Activated CD8-positive, alpha-beta memory T cell treated with anti-CD3 and anti-CD28 coated beads, Interleukin-2, amount 50 U/mL, for 1 hour (primary cell): Measurements from ENCODE around the gene ARHGAP15.

ENCODE experiments used
- DNase-seq: peaks from one replicate; pipeline ENCODE4 v3.0.0-alpha.2; 2020; ENCODE audit errors: extremely low read depth

Gene ARHGAP15

GRCh38 chr2:143719406-143719805 lies 590.2 kb downstream of the ARHGAP15 start:
- DNase-seq = no peak

- no peak for DNase-seq
Observed at GRCh38 chr2:143720095-143720664, 591.0 kb downstream of the ARHGAP15 start.

DNA sequence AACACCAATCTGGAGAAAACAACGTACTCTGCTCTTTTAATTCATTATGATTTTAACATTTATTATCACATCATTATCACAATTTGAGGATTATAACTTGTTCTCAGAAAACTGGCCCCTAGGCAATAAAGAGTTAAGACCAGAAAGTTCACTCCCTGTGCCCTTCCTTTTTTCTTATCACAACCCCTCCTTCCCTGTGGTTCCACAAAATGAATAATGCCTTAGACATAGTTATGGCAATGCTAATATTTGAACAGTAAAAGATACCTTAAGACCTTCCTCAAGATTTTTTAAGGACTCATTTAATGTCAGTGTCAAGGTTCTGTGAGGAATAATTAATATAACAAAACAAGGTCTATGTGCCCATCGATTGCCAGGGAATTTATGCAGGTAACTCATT lies 596.2 kb downstream of the ARHGAP15 start:
- no peak for DNase-seq

DNA sequence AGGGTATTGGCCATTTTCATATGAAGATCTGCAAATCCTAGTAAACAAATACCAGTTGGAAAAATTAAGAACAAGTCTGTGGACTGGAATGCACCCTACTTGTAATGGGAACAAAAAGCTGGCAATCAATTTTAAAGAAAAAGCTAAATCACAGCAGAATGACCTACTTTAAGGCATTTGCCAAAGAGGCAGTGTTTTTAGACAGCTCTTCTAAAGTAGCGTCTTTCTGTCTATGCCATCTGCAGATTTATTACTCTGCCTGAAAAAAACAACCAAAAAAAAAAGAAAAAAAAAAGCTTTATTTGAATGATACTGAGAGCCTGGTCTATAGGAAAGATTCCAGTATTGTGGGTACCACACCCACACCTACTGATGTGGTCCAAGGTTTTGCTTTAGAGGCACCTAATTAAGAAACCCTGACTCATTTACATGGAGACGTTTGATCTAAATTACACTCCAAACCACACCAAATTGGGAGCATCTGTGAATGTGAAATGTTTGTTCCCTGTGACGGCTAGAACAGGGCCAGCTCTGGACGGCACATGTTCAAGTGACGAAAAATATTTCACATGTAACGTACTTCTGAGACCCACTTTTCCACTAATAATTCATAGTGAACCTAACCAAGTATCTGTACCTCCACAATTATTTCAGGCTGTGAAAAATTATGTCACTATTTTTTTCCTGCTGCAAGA lies 597.1 kb downstream of the ARHGAP15 start:
- DNase-seq = no peak

DNA sequence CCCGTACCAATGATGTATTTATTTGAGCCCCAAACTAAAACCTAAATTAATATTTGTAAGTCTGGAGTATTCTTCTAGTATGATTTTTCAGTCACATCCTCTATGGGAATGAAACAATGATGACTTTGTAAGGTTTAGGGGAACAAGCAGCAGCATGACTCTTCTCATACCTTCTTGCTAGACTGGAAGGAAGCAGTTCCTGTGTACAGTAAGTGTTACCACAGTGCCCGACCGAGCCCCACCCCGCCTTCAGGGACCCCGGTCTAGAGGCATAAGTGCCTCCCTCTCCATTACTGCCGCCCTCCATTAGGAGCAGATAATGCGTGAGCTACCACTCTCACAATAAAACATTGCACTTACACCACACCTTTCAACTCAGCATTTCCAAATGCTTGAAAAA lies 599.3 kb downstream of the ARHGAP15 start:
- no peak for DNase-seq

DNA sequence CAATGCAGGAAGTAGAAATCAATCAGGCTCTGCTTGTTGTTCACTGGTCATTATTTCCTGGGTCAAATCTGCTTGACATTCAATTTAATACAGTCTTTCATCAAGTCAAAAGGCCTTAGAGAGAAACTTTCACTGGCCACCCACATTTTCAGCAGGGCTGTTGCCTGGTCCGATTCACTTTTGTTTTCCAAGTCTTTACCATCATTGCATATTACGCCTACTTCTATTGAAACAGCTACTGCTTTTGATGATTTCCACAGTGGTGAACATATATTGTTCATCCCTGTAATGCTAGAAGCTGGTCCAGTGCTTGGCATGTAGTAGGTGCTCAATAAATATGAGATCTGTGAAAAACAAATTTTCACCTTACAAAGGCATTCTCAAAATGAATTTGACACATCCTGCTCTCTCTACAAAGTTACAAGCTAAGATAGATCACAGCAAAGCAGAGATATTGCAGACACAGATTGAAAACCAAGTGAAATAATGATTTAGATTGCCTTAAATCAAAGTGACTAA lies 600.1 kb downstream of the ARHGAP15 start:
- no peak for DNase-seq

GRCh38 chr2:143730155-143730952 lies 601.1 kb downstream of the ARHGAP15 start:
- no peak for DNase-seq

GRCh38 chr2:143730953-143731260 lies 601.7 kb downstream of the ARHGAP15 start:
- DNase-seq = no peak

GRCh38 chr2:143732076-143732475 lies 602.9 kb downstream of the ARHGAP15 start:
- no peak for DNase-seq

GRCh38 chr2:143732871-143733270 lies 603.7 kb downstream of the ARHGAP15 start:
- no peak for DNase-seq

DNA sequence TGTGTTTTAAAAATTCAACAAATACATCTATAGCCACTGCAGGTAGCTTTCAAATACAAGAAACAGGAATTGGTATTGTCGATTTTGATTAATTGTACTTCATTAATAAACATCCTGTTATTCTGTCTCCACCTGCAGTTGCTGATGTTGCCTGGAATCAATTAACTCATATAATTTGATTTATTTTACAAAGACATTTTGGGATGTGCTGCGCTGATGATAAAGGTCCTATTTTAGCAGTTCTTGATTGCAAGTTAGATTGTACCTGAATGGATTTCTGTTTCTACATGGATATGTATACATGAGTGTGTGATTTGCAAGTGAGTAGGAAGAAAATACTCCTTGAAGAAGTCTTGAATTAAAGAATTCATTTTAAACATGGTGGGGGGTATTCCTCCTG lies 605.3 kb downstream of the ARHGAP15 start:
- DNase-seq = no peak

GRCh38 chr2:143736904-143737303 lies 607.7 kb downstream of the ARHGAP15 start:
- no peak for DNase-seq

DNA sequence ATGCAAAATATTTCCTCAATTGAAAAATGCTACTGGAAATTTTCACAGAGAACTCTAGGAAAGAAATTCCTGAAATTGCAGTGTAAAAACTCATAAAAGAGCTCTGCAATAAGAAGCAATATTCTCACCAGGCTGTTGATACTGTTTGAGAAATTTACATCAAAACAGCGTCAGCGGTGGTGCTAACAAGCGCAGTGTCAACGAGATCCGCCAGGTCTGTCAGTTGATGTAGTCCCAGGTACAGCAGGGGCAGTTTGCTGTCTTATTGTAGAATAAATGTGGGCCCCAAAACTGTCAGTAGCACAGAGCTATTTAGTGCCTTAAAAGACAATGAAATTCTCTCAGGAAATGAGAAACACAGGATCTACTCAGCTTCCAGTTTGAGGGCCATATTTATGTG lies 611.2 kb downstream of the ARHGAP15 start:
- no peak for DNase-seq

DNA sequence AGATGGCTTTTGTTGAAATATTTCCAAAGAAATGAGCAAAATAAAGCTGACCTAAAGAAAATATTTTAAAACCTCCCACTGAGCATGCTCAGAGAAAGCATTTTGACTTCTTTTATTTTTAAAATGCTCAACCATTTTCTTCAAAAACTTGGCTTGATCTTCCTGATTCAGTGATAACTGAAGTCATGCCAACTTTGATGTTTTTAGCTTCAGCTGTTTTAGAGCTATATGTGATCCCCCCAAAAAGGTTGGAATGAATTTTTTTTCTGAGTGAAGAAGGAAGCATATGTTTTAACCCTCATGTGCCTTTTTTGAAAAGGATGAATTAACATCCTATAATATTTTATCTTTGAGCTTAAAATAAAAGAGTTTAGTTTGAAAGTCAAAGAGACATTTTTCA lies 612.0 kb downstream of the ARHGAP15 start:
- no peak for DNase-seq

GRCh38 chr2:143742581-143742980 lies 613.4 kb downstream of the ARHGAP15 start:
- DNase-seq = no peak

- DNase-seq = no peak
Observed at GRCh38 chr2:143744114-143744513, 614.9 kb downstream of the ARHGAP15 start.

DNA sequence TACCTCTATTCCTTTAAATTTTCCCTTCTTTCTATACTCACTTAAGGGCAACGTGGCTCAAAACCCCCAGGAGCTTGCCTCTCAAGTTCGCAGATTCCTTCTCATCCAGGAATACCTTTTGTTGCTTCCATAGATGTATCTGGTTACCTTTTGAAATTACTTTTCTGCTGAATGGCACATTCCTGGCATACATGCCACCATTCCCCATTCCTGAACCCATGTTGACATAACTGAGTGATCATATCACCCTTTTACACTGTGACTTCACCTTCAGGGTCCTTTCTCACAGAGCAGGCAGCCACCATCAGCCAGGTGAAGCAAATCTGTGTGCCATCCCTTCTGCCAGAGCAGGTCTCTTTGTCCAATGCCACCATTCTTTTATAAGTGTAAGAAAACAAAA lies 615.8 kb downstream of the ARHGAP15 start:
- no peak for DNase-seq

GRCh38 chr2:143754742-143755141 lies 625.5 kb downstream of the ARHGAP15 start:
- DNase-seq = no peak

GRCh38 chr2:143758629-143759330 lies 629.6 kb downstream of the ARHGAP15 start:
- no peak for DNase-seq

DNA sequence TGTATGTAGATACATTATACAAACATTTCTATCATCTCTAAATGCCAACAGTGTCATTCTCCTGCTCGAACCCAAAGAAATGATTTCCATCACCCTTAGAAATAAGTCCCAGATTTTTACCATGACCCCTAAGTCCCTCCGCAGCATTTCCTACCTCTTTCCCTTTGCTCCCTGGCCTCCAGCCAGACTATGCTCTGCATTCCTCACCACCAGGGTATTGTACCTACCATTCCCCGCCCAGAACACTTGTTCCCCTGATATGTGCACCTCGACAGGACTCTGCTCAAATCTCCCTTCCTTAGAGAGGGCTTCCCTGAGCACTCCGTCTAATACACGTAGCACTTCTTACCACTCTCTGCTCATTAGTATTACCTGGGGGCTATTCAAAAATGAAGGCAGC lies 630.2 kb downstream of the ARHGAP15 start:
- no peak for DNase-seq

DNA sequence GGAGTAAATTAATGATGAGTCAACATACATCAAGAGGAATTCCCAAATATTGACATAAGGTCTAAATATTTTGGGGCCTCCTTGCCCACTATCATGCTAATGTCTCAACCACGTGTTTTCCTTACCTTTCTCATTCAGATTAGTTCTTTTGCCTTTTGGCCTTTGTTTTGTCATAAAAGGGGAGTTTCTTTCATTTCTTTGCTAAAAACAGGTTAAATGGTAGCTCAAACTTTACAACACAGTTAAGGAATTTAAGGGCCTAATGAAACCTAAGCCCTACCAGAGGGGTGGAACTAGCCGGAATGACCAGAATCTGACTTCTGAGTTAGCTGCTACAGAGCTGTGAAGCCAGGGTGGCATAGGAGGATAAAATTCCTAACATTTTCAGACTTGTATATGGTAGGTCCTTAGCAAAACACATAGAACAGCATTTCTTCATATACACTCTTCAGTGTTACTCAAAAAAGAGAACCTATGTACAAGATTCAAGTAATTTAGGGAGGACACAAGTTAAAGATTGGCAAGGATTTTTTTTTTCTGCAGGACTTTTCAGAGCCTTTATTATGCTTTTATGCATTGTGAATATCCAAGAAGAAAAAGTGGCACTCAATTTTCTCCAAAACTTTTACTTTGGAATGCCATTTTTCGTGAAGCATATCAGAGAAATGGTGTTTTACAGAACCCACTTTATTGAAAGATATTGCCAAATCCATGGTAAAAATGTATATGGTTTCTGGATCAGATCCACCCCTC lies 633.1 kb downstream of the ARHGAP15 start:
- no peak for DNase-seq

GRCh38 chr2:143764261-143764660 lies 635.0 kb downstream of the ARHGAP15 start:
- no peak for DNase-seq
